Activated CD4-positive, alpha-beta T cell treated with anti-CD3 and anti-CD28 coated beads, Interleukin-2, Interleukin-4, amounts not matched to agents 100 ng/mL and 50 ng/mL, durations not matched to agents 16 hours and 8 hours (primary cell): ENCODE measurements around the gene PARP2.
A peak's percentile ranks its signal among the peaks of the same experiment; 100 is the strongest.
"Not testable (repeated sequence)": the region's sequence is repeated elsewhere in the genome, so short reads cannot be mapped to it uniquely, and the experiment has no call there.

ENCODE experiments used
- DNase-seq: peaks from one replicate; pipeline ENCODE4 v3.0.0-alpha.2; 2020; ENCODE audit warnings: low spot score

Gene PARP2

GRCh38 chr14:20346713-20347112 is 3.3 kb downstream of the PARP2 start:
- no peak for DNase-seq

GRCh38 chr14:20347747-20348146 is 4.3 kb downstream of the PARP2 start:
- no peak for DNase-seq

GRCh38 chr14:20350282-20350681 is 6.8 kb downstream of the PARP2 start:
- no peak for DNase-seq

GRCh38 chr14:20350860-20351259 is 7.4 kb downstream of the PARP2 start:
- no peak for DNase-seq

GRCh38 chr14:20356422-20356821 is 13.0 kb downstream of the PARP2 start:
- DNase-seq, result no peak

GRCh38 chr14:20358474-20358873 is 15.0 kb downstream of the PARP2 start:
- not testable (repeated sequence) for DNase-seq

- DNase-seq, result peak; percentile 14
These were observed 22.5 kb downstream of the PARP2 start for GRCh38 chr14:20365928-20366327.

GRCh38 chr14:20372796-20373195 is 29.4 kb downstream of the PARP2 start:
- DNase-seq, result no peak

- no peak for DNase-seq
These were observed 32.0 kb downstream of the PARP2 start for GRCh38 chr14:20375471-20375870.

GRCh38 chr14:20376071-20376588 is 32.7 kb downstream of the PARP2 start:
- DNase-seq, result no peak

- no peak for DNase-seq
These were observed 33.7 kb downstream of the PARP2 start for GRCh38 chr14:20377171-20377570.

- no peak for DNase-seq
These were observed 36.3 kb downstream of the PARP2 start for GRCh38 chr14:20379743-20380142.

GRCh38 chr14:20380681-20381080 is 37.2 kb downstream of the PARP2 start:
- DNase-seq, result no peak

- no peak for DNase-seq
These were observed 37.9 kb downstream of the PARP2 start for GRCh38 chr14:20381341-20381740.

GRCh38 chr14:20382526-20382925 is 39.1 kb downstream of the PARP2 start:
- DNase-seq, result no peak

- no peak for DNase-seq
These were observed 39.6 kb downstream of the PARP2 start for GRCh38 chr14:20383032-20383431.

GRCh38 chr14:20383636-20384035 is 40.2 kb downstream of the PARP2 start:
- no peak for DNase-seq

- DNase-seq, result no peak
These were observed 40.9 kb downstream of the PARP2 start for GRCh38 chr14:20384321-20384720.

- no peak for DNase-seq
These were observed 41.5 kb downstream of the PARP2 start for GRCh38 chr14:20384886-20385285.

- DNase-seq, result no peak
These were observed 42.9 kb downstream of the PARP2 start for GRCh38 chr14:20386276-20386855.

- DNase-seq, result no peak
These were observed 44.1 kb downstream of the PARP2 start for GRCh38 chr14:20387576-20387975.

GRCh38 chr14:20388159-20388558 is 44.7 kb downstream of the PARP2 start:
- DNase-seq, result no peak

GRCh38 chr14:20391505-20391904 is 48.1 kb downstream of the PARP2 start:
- no peak for DNase-seq

GRCh38 chr14:20397511-20397910 is 54.1 kb downstream of the PARP2 start:
- no peak for DNase-seq

GRCh38 chr14:20400589-20400964 is 57.1 kb downstream of the PARP2 start:
- DNase-seq, result no peak
